NOMO-1 treated with dmso at 0.1 percent for 144 hours (cell line): ENCODE data around the gene CRYBA1.

ENCODE experiments used
- DNase-seq: peaks from one replicate; lab custom pipeline; 2025; ENCODE audit not compliant: unreplicated experiment; lab: John Stamatoyannopoulos, UW

Gene CRYBA1

GRCh38 chr17:29278692-29279091 lies 32.0 kb downstream of the CRYBA1 start:
- DNase-seq = no peak

GRCh38 chr17:29279397-29280070 lies 32.9 kb downstream of the CRYBA1 start:
- DNase-seq = no peak

- DNase-seq = no peak
Measured at GRCh38 chr17:29283496-29283895, 36.8 kb downstream of the CRYBA1 start.

- DNase-seq = no peak
Measured at GRCh38 chr17:29283961-29284360, 37.3 kb downstream of the CRYBA1 start.

- DNase-seq = no peak
Measured at GRCh38 chr17:29289852-29290251, 43.2 kb downstream of the CRYBA1 start.

- DNase-seq = peak; percentile 77
Measured at GRCh38 chr17:29291163-29291752, 44.6 kb downstream of the CRYBA1 start.

GRCh38 chr17:29292071-29292991 lies 45.7 kb downstream of the CRYBA1 start:
- DNase-seq = peak; percentile 19

GRCh38 chr17:29292992-29293889 lies 46.6 kb downstream of the CRYBA1 start:
- peak; percentile 56 for DNase-seq

GRCh38 chr17:29293890-29294579 lies 47.4 kb downstream of the CRYBA1 start, which contains the start of gene NUFIP2:
Gene NUFIP2 (minus strand): TSS chr17:29294148. CDS start chr17:29294059, 89 bp downstream.
- DNase-seq = peak; percentile 98

GRCh38 chr17:29294580-29294900 lies 47.9 kb downstream of the CRYBA1 start:
- no peak for DNase-seq

GRCh38 chr17:29295420-29295819 lies 48.8 kb downstream of the CRYBA1 start:
- no peak for DNase-seq

- no peak for DNase-seq
Measured at GRCh38 chr17:29299031-29299430, 52.4 kb downstream of the CRYBA1 start.

- DNase-seq = no peak
Measured at GRCh38 chr17:29303386-29303785, 56.7 kb downstream of the CRYBA1 start.
